HepG2 (cell line): ENCODE results near the gene SAPCD1. TPM values are rescaled to one million over a fixed set of nuclear protein-coding genes. Genes with fewer than 3 reads are reported as not detected.

ENCODE experiments used
- ATAC-seq: fragments of 200-7000 bp; cut with Tn5 transposase; 3 replicates; pipeline ENCODE4 v1.9.1; 2020; ENCODE audit warnings: mild to moderate bottlenecking, moderate library complexity
- BruUV-seq: library from RNA; stranded (reverse); fragments of 400-500 nt; replicated peaks from 2 replicates; lab custom pipeline; 2021; lab: Mats Ljungman, UMichigan
- CTCF ChIA-PET: fragments of 300-600 bp; formaldehyde crosslinking; extraction: SDS; loops from one replicate; lab custom pipeline; 2021; ENCODE audit warnings: low total read pairs, inconsistent platforms, low intra/inter-chr PET ratio; lab: Yijun Ruan, JAX
- POLR2A ChIA-PET: fragments of 350-600 bp; sonication (Branson Sonifier 250); formaldehyde crosslinking; loops from one replicate; lab custom pipeline; 2020; ENCODE audit warnings: antibody characterized with exemption, inconsistent platforms; lab: Yijun Ruan, JAX
- DNase-seq: peaks from one replicate; pipeline ENCODE4 v3.0.0-alpha.2; 2015; ENCODE audit warnings: low spot score
- FAIRE-seq: peaks from 3 replicates; lab custom pipeline; 2011; peaks lifted over from hg19 to GRCh38; lab: Jason Lieb, UNC
- H2AFZ ChIP-seq: one replicate; pipeline ENCODE4 v1.6.1; 2011; ENCODE audit warnings: low read length, inconsistent platforms
- H3K27ac ChIP-seq: fragments of 300-600 bp; 3 replicates; pipeline ENCODE4 v1.8.0; 2011; ENCODE audit warnings: mixed run types, mild to moderate bottlenecking, mixed read lengths, low read length, inconsistent platforms; ENCODE audit not compliant: insufficient read depth; ENCODE audit errors: extremely low read length
- H3K27me3 ChIP-seq, 2 experiments: fragments of 200-600 bp in 1 of 2; 2 replicates in 1 of 2; 3 replicates in 1 of 2; pipeline versions ENCODE4 v1.6.0 to v1.8.0; 2011; ENCODE audit warnings: low read length in 2 of 2, mild to moderate bottlenecking in 2 of 2, moderate library complexity in 2 of 2, inconsistent platforms in 1 of 2; ENCODE audit not compliant: insufficient read depth in 2 of 2, control insufficient read depth in 1 of 2
- H3K36me3 ChIP-seq, 2 experiments: fragments of 200-600 bp in 1 of 2; replicated peaks in 1 of 2; 2 replicates in 1 of 2; 3 replicates in 1 of 2; pipeline versions ENCODE4 v1.5.1 to v1.8.0; 2011; ENCODE audit warnings: low read length in 2 of 2, inconsistent platforms in 1 of 2; ENCODE audit not compliant: insufficient read depth in 2 of 2, control insufficient read depth in 1 of 2
- H3K4me1 ChIP-seq: 2 replicates; pipeline ENCODE4 v1.5.1; 2012; ENCODE audit warnings: low read length, inconsistent platforms; ENCODE audit not compliant: insufficient read depth
- H3K4me2 ChIP-seq: 2 replicates; pipeline ENCODE4 v1.6.0; 2011; ENCODE audit warnings: low read depth, low read length, inconsistent platforms
- H3K4me3 ChIP-seq, 3 experiments: fragments of 200-600 bp in 1 of 3; sonication (generic), shearing (Covaris generic) in 1 of 3; replicated peaks in 1 of 3; 2 replicates each; pipeline ENCODE4 v1.5.1; 2011 to 2016; ENCODE audit warnings: low read length in 3 of 3, inconsistent platforms in 2 of 3, low read depth in 2 of 3, mild to moderate bottlenecking in 2 of 3, control low read depth in 1 of 3, mixed read lengths in 1 of 3; ENCODE audit not compliant: insufficient read depth in 1 of 3
- H3K79me2 ChIP-seq: one replicate; pipeline ENCODE4 v1.6.1; 2011; ENCODE audit warnings: low read length, inconsistent platforms; ENCODE audit not compliant: insufficient read depth
- H3K9ac ChIP-seq: 2 replicates; pipeline ENCODE4 v1.6.0; 2011; ENCODE audit warnings: mild to moderate bottlenecking, low read depth, low read length, inconsistent platforms; ENCODE audit not compliant: insufficient read depth
- H3K9me3 ChIP-seq: 2 replicates; pipeline ENCODE4 v1.5.1; 2012; ENCODE audit warnings: mild to moderate bottlenecking, low read length
- H4K20me1 ChIP-seq: 2 replicates; pipeline ENCODE4 v1.6.0; 2011; ENCODE audit warnings: inconsistent platforms, mild to moderate bottlenecking, low read length, moderate library complexity; ENCODE audit not compliant: insufficient read depth
- ESRRA ChIP-seq: sonication (generic); formaldehyde crosslinking; IDR thresholded peaks from 2 replicates; pipeline ENCODE4 v1.5.1; 2020; ENCODE audit warnings: mild to moderate bottlenecking, low read depth, missing genetic modification reagents
- HOXA7 ChIP-seq: sonication (generic); formaldehyde crosslinking; IDR thresholded peaks from 2 replicates; pipeline ENCODE4 v1.8.1; 2022; ENCODE audit warnings: mild to moderate bottlenecking, missing genetic modification reagents, moderate library complexity
- KLF16 ChIP-seq, 2 experiments: sonication (generic) in 1 of 2; formaldehyde crosslinking in 1 of 2; IDR thresholded peaks; 2 replicates each; pipeline versions ENCODE4 v1.6.1 to v1.8.0; 2016 to 2023; ENCODE audit warnings: missing genetic modification reagents in 2 of 2, missing compliant biosample characterization in 1 of 2
- NR1H2 ChIP-seq: sonication (generic); formaldehyde crosslinking; IDR thresholded peaks from 2 replicates; pipeline ENCODE4 v1.8.1; 2022; ENCODE audit warnings: low read depth, missing genetic modification reagents, borderline replicate concordance
- SALL2 ChIP-seq: sonication (generic); formaldehyde crosslinking; IDR thresholded peaks from 2 replicates; pipeline ENCODE4 v1.8.1; 2023; ENCODE audit warnings: mild to moderate bottlenecking, missing genetic modification reagents, inconsistent platforms
- SMAD9 ChIP-seq: sonication (generic); formaldehyde crosslinking; IDR thresholded peaks from 2 replicates; pipeline ENCODE4 v1.5.1; 2020; ENCODE audit warnings: mild to moderate bottlenecking, missing genetic modification reagents
- STAT6 ChIP-seq: sonication (generic); formaldehyde crosslinking; IDR thresholded peaks from 2 replicates; pipeline ENCODE4 v1.4.0; 2020; ENCODE audit warnings: missing genetic modification reagents, mild to moderate bottlenecking, borderline replicate concordance
- ZNF136 ChIP-seq: sonication (generic); formaldehyde crosslinking; IDR thresholded peaks from 2 replicates; pipeline ENCODE4 v1.8.1; 2022; ENCODE audit warnings: low read depth, mild to moderate bottlenecking, moderate library complexity, missing genetic modification reagents
- ZNF207 ChIP-seq: fragments of 450-650 bp; IDR thresholded peaks from 2 replicates; pipeline ENCODE4 v1.6.1; 2016; ENCODE audit warnings: antibody characterized with exemption, borderline replicate concordance
- ZNF33B ChIP-seq: sonication (generic); formaldehyde crosslinking; IDR thresholded peaks from 2 replicates; pipeline ENCODE4 v1.5.1; 2020; ENCODE audit warnings: mild to moderate bottlenecking, missing genetic modification reagents
- ZNF615 ChIP-seq: sonication (generic); formaldehyde crosslinking; IDR thresholded peaks from 2 replicates; pipeline ENCODE4 v1.5.0; 2020; ENCODE audit warnings: mild to moderate bottlenecking, missing genetic modification reagents, borderline replicate concordance
- ZNF674 ChIP-seq: sonication (generic); formaldehyde crosslinking; IDR thresholded peaks from 2 replicates; pipeline ENCODE4 v1.5.0; 2020; ENCODE audit warnings: low read depth, mild to moderate bottlenecking, missing genetic modification reagents
- ZXDC ChIP-seq: sonication (generic); formaldehyde crosslinking; IDR thresholded peaks from 2 replicates; pipeline ENCODE4 v1.5.0; 2020; ENCODE audit warnings: mild to moderate bottlenecking, missing genetic modification reagents
- WGBS: methylation state at CpG from one replicate; pipeline ENCODE4 v1.1.6; 2017; ENCODE audit warnings: low lambda C conversion rate; 5-methylcytosine and 5-hydroxymethylcytosine counted together
- in situ Hi-C: cut with HindIII; loops from 2 replicates; pipeline ENCODE4 v1.10.0; 2017; ENCODE audit warnings: low pct_unique_long_range_greater_than_20kb; ENCODE audit not compliant: extremely low pct_ligation_motif_present
- intact Hi-C: fragments of 100-400 bp; cut with micrococcal nuclease; formaldehyde crosslinking; loops from one replicate; pipeline ENCODE4 v1.10.0; 2022; ENCODE audit not compliant: unreplicated experiment
- polyA plus RNA-seq, 8 experiments: library from polyadenylated mRNA; depleted of rRNA in 3 of 8; stranded (reverse) in 7 of 8; unstranded in 1 of 8; fragments of >200 nt; fragmentation: Illumina TruSeq in 4 of 8; extraction: Trizol in 4 of 8; gene quantifications; 2 replicates each; pipeline versions ENCODE4 v1.2.1 to v1.2.3, GENCODE V29; 2011 to 2016; ENCODE audit warnings: low read depth in 4 of 8, missing spikeins in 1 of 8, mixed read lengths in 1 of 8; ENCODE audit not compliant: insufficient read depth in 1 of 8
- total RNA-seq, 5 experiments: library from RNA; depleted of rRNA; stranded (reverse); fragments of >200 nt; fragmentation: Illumina TruSeq; extraction: Trizol; gene quantifications; 2 replicates each; pipeline ENCODE4 v1.2.3, GENCODE V29; 2016; ENCODE audit warnings: low read depth in 1 of 5
- TF ChIP-seq, protein P1 (sequence below): sonication (generic); formaldehyde crosslinking; IDR thresholded peaks from 2 replicates; pipeline ENCODE4 v1.8.0; 2022; ENCODE audit warnings: missing genetic modification reagents, mild to moderate bottlenecking, moderate library complexity, borderline replicate concordance
- TF ChIP-seq, protein P2 (sequence below): IDR thresholded peaks from 2 replicates; pipeline ENCODE4 v1.6.1; 2016

The SAPCD1 gene
- total and polyA plus RNA-seq, 2 of the 13 experiments (the other 11 are each of a cell fraction or from before 2014, with no cell fraction given): 2.5 to 3.9 TPM

- no peaks in the 10 kb centered on the region for H3K36me3 ChIP-seq
- in situ Hi-C loops: no loop called here
- no peak overlapping the region for H2AFZ ChIP-seq
- 17% methylated on average over 3 of the region's 4 CpGs for WGBS
- H3K27ac ChIP-seq: no peak overlapping the region
- H3K4me3 ChIP-seq: peak overlapping the region in 1 of 3 experiments; percentile 43; a peak in 1 of 6 replicates
- no TSS peak for BruUV-seq
- no peak overlapping the region for H3K9ac ChIP-seq
- no peak for FAIRE-seq
- H4K20me1 ChIP-seq: no peaks in the 10 kb centered on the region
- H3K79me2 ChIP-seq: no peaks in the 10 kb centered on the region
- H3K4me1 ChIP-seq: peaks cover 34% of the 10 kb centered on the region
- POLR2A ChIA-PET: interaction anchor here (0.8 to 5.1 kb wide), 12 partner anchors 11 to 149 kb away, joined by 3 to 31 read pairs (median 4); partner anchors contain the start of genes ABHD16A, APOM, C6orf47 and CLIC1
- intact Hi-C loops: no loop called here
- H3K4me2 ChIP-seq: peak overlapping the region; percentile 63
- H3K9me3 ChIP-seq: no peaks in the 10 kb centered on the region
- H3K27me3 ChIP-seq: peaks cover 12 to 44% of the 10 kb centered on the region in 2 experiments; a peak in 4 of 5 replicates
- CTCF ChIA-PET: no interaction called here
- ATAC-seq: no peak
- no peak for DNase-seq
- TF ChIP-seq ZNF207: no peak
- no peak for TF ChIP-seq SMAD9 (CRISPR knock-in tag)
- TF ChIP-seq, protein P1, sequence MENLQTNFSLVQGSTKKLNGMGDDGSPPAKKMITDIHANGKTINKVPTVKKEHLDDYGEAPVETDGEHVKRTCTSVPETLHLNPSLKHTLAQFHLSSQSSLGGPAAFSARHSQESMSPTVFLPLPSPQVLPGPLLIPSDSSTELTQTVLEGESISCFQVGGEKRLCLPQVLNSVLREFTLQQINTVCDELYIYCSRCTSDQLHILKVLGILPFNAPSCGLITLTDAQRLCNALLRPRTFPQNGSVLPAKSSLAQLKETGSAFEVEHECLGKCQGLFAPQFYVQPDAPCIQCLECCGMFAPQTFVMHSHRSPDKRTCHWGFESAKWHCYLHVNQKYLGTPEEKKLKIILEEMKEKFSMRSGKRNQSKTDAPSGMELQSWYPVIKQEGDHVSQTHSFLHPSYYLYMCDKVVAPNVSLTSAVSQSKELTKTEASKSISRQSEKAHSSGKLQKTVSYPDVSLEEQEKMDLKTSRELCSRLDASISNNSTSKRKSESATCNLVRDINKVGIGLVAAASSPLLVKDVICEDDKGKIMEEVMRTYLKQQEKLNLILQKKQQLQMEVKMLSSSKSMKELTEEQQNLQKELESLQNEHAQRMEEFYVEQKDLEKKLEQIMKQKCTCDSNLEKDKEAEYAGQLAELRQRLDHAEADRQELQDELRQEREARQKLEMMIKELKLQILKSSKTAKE (CRISPR knock-in tag): no peak
- TF ChIP-seq SALL2 (CRISPR knock-in tag): no peak
- no peak for TF ChIP-seq ZNF615 (CRISPR knock-in tag)
- TF ChIP-seq ZXDC (CRISPR knock-in tag): no peak
- no peak for TF ChIP-seq HOXA7 (CRISPR knock-in tag)
- TF ChIP-seq STAT6 (CRISPR knock-in tag): no peak
- no peak for TF ChIP-seq ZNF33B (CRISPR knock-in tag)
- no peak for TF ChIP-seq NR1H2
- TF ChIP-seq ZNF136 (CRISPR knock-in tag): no peak
- TF ChIP-seq ESRRA (CRISPR knock-in tag): no peak
- no peak for TF ChIP-seq KLF16 (CRISPR knock-in tag; IDR thresholded peaks at IDR 0.05)
- TF ChIP-seq, protein P2, sequence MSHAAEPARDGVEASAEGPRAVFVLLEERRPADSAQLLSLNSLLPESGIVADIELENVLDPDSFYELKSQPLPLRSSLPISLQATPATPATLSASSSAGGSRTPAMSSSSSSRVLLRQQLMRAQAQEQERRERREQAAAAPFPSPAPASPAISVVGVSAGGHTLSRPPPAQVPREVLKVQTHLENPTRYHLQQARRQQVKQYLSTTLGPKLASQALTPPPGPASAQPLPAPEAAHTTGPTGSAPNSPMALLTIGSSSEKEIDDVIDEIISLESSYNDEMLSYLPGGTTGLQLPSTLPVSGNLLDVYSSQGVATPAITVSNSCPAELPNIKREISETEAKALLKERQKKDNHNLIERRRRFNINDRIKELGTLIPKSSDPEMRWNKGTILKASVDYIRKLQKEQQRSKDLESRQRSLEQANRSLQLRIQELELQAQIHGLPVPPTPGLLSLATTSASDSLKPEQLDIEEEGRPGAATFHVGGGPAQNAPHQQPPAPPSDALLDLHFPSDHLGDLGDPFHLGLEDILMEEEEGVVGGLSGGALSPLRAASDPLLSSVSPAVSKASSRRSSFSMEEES (CRISPR knock-in tag): no peak
- no peak for TF ChIP-seq ZNF674 (CRISPR knock-in tag)
Measured at GRCh38 chr6:31713465-31713864, 49.0 kb upstream of the SAPCD1 start.
